ENCODE data around the gene FNDC3B.

FNDC3B gene

GRCh38 chr3:172256101-172256734, 216.8 kb downstream of the FNDC3B start:
- DNase-seq (ENCODE audit: low read depth in 3 of 3, low spot score in 1 of 3): no peak

GRCh38 chr3:172257648-172258400, 218.4 kb downstream of the FNDC3B start:
- no peak for DNase-seq (ENCODE audit: low read depth in 3 of 3, low spot score in 1 of 3)

GRCh38 chr3:172258624-172259023, 219.2 kb downstream of the FNDC3B start:
- no peak for DNase-seq (ENCODE audit: low read depth in 3 of 3, low spot score in 1 of 3)

GRCh38 chr3:172259111-172259541, 219.7 kb downstream of the FNDC3B start:
- DNase-seq (ENCODE audit: low read depth in 3 of 3, low spot score in 1 of 3): no peak

GRCh38 chr3:172259726-172260248, 220.4 kb downstream of the FNDC3B start:
- no peak for DNase-seq (ENCODE audit: low read depth in 3 of 3, low spot score in 1 of 3)

GRCh38 chr3:172260381-172260780, 221.0 kb downstream of the FNDC3B start:
- DNase-seq (ENCODE audit: low read depth in 3 of 3, low spot score in 1 of 3): no peak

GRCh38 chr3:172261054-172261453, 221.7 kb downstream of the FNDC3B start:
- no peak for DNase-seq (ENCODE audit: low read depth in 3 of 3, low spot score in 1 of 3)

GRCh38 chr3:172262991-172263608, 223.7 kb downstream of the FNDC3B start:
- no peak for DNase-seq (ENCODE audit: low read depth in 3 of 3, low spot score in 1 of 3)

GRCh38 chr3:172263781-172264486, 224.6 kb downstream of the FNDC3B start:
- DNase-seq (ENCODE audit: low read depth in 3 of 3, low spot score in 1 of 3): no peak

- no peak for DNase-seq (ENCODE audit: low read depth in 3 of 3, low spot score in 1 of 3)
These were observed 226.7 kb downstream of the FNDC3B start for GRCh38 chr3:172266103-172266502.

GRCh38 chr3:172268425-172268824, 229.0 kb downstream of the FNDC3B start:
- DNase-seq (ENCODE audit: low read depth in 3 of 3, low spot score in 1 of 3): no peak

GRCh38 chr3:172268868-172269267, 229.5 kb downstream of the FNDC3B start:
- no peak for DNase-seq (ENCODE audit: low read depth in 3 of 3, low spot score in 1 of 3)

- no peak for DNase-seq (ENCODE audit: low read depth in 3 of 3, low spot score in 1 of 3)
These were observed 231.3 kb downstream of the FNDC3B start for GRCh38 chr3:172270557-172271166.

GRCh38 chr3:172271386-172271976, 232.1 kb downstream of the FNDC3B start:
- DNase-seq (ENCODE audit: low read depth in 3 of 3, low spot score in 1 of 3): no peak

GRCh38 chr3:172272698-172273097, 233.3 kb downstream of the FNDC3B start:
- no peak for DNase-seq (ENCODE audit: low read depth in 3 of 3, low spot score in 1 of 3)

- DNase-seq (ENCODE audit: low read depth in 3 of 3, low spot score in 1 of 3): no peak
These were observed 234.0 kb downstream of the FNDC3B start for GRCh38 chr3:172273378-172273777.

- DNase-seq (ENCODE audit: low read depth in 3 of 3, low spot score in 1 of 3): no peak
These were observed 235.5 kb downstream of the FNDC3B start for GRCh38 chr3:172274906-172275305.

- no peak for DNase-seq (ENCODE audit: low read depth in 3 of 3, low spot score in 1 of 3)
These were observed 236.2 kb downstream of the FNDC3B start for GRCh38 chr3:172275586-172275985.

GRCh38 chr3:172276103-172276502, 236.7 kb downstream of the FNDC3B start:
- no peak for DNase-seq (ENCODE audit: low read depth in 3 of 3, low spot score in 1 of 3)

GRCh38 chr3:172277151-172277652, 237.8 kb downstream of the FNDC3B start:
- no peak for DNase-seq (ENCODE audit: low read depth in 3 of 3, low spot score in 1 of 3)
